Kidney epithelial cell (primary cell): ENCODE results near the gene LRRK2. TPM values are rescaled to one million over a fixed set of nuclear protein-coding genes. Genes with fewer than 3 reads are reported as not detected.
A peak's percentile ranks its signal among the peaks of the same experiment; 100 is the strongest.

Experiments
- DNase-seq: peaks from one replicate; pipeline ENCODE4 v3.0.0-alpha.2; 2010; ENCODE audit warnings: low read depth
- H3K27me3 ChIP-seq: 2 replicates; pipeline ENCODE4 v1.6.0; 2011; ENCODE audit warnings: low read length; ENCODE audit not compliant: control insufficient read depth, insufficient read depth
- H3K36me3 ChIP-seq: 2 replicates; pipeline ENCODE4 v1.5.1; 2011; ENCODE audit warnings: low read length; ENCODE audit not compliant: control insufficient read depth, insufficient read depth
- H3K4me3 ChIP-seq: 2 replicates; pipeline ENCODE4 v1.5.1; 2011; ENCODE audit warnings: low read depth, mild to moderate bottlenecking, control low read depth, low read length
- total RNA-seq: library from RNA; depleted of rRNA; stranded (reverse); fragments of >200 nt; gene quantifications from 2 replicates; pipeline ENCODE4 v1.2.3, GENCODE V29; 2015
- TF ChIP-seq, protein P1 (sequence below): IDR thresholded peaks from 2 replicates; pipeline ENCODE4 v1.5.1; 2011; ENCODE audit warnings: mild to moderate bottlenecking, moderate library complexity, low read length, control low read depth, inconsistent platforms; ENCODE audit not compliant: insufficient read depth, poor library complexity, severe bottlenecking

LRRK2 gene
- total RNA-seq, 1 donor from 2014 or later = 0.63 TPM

DNA sequence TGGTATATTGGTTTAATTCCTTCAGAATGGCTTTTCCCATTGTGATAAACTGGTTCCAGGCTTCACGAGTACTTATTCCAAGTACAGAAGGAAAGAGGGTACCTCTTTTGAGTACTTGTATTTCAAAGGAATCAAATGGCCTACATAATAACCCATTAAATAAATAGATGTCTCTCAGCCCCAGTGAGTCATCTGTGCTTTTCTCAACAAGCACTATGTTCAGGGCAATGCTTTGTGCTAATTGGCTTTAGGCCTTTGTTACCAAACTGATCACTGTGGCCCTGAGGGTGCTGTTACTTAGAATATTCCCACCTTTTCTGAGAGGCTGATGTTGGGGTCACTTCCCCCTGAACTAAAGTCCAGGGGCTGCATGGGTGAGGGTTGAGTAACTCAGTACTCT, 107.1 kb downstream of the LRRK2 start:
- TF ChIP-seq, protein P1, sequence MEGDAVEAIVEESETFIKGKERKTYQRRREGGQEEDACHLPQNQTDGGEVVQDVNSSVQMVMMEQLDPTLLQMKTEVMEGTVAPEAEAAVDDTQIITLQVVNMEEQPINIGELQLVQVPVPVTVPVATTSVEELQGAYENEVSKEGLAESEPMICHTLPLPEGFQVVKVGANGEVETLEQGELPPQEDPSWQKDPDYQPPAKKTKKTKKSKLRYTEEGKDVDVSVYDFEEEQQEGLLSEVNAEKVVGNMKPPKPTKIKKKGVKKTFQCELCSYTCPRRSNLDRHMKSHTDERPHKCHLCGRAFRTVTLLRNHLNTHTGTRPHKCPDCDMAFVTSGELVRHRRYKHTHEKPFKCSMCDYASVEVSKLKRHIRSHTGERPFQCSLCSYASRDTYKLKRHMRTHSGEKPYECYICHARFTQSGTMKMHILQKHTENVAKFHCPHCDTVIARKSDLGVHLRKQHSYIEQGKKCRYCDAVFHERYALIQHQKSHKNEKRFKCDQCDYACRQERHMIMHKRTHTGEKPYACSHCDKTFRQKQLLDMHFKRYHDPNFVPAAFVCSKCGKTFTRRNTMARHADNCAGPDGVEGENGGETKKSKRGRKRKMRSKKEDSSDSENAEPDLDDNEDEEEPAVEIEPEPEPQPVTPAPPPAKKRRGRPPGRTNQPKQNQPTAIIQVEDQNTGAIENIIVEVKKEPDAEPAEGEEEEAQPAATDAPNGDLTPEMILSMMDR = no peak
- no peaks in the 10 kb centered on the region for H3K36me3 ChIP-seq
- no peaks in the 10 kb centered on the region for H3K27me3 ChIP-seq
- no peak for DNase-seq
- H3K4me3 ChIP-seq = no peak overlapping the region

DNA sequence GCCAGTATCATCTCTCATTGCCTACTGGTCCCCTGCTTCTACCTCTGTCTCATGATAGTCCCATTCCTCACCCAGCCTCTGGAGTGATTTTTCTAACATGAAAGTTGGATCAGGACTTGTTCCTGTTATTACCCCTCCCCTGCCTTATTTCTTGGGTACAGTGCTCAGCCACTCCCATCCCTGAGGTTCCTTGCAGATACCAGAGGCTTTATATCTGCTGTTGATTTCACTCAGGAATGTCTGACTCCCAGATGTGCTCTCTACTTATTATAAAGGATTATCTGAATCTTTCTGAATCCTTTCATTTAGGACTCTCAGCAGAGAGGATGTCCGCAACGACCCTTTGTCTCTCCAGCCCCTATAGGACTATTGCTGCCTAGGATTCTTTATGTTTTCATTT, 111.2 kb downstream of the LRRK2 start:
- TF ChIP-seq, protein P1 = no peak
- Histone ChIP-seq H3K27me3 (no peaks in the 10 kb centered on the region), H3K36me3 (no peaks in the 10 kb centered on the region), H3K4me3 (no peak overlapping the region)
- no peak for DNase-seq

DNA sequence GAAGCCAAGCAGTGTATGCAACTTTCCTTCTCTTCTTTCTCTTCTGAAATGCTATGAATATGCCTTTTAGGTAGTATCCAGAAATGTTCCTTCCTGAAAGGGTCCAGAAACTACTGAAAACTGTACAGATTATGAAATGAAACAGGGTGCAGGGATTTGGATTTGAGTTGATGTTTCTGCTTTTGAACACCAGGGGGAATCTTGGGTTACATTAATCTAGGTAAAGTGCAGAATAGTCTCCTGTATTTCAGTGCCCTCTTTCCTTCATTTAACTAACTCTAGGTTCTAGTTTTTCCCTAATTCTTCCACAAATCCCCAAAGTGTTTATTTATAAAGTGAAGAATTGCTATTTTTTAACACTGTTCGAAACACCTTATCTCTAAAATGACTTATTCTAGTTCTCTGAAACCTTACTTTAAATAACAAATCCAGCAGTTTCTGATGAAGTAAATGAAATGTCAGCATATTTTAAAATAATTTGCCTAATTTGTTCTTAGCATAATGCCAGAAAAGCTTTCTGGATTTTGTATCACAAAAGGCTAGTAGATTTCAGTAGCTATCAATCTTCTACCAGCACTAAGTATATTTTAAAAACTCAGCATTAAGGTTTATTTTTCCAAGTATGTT, 111.9 kb downstream of the LRRK2 start:
- DNase-seq = no peak
- Histone ChIP-seq H3K36me3 (no peaks in the 10 kb centered on the region), H3K4me3 (no peak overlapping the region), H3K27me3 (no peaks in the 10 kb centered on the region)
- TF ChIP-seq, protein P1 = peak; percentile 50

DNA sequence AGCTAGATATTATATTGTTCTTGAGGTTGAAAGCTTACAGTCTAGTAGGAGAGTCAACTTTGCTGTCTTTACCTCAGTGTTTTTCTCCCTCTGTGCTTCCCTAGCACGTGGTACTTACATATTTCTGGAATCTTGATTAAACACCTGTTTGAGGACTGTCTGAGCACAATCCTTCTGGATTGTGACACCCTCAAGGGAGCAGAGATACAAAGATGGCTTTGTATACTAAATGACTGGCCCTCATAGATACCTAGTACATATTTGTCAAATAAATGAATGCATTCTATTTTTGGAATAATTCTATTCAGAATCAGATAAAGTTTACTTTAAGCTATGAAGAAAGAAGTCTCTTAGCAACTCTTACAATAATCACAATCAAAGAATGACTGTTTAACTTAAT, 113.3 kb downstream of the LRRK2 start:
- Histone ChIP-seq H3K36me3 (no peaks in the 10 kb centered on the region), H3K4me3 (no peak overlapping the region), H3K27me3 (no peaks in the 10 kb centered on the region)
- TF ChIP-seq, protein P1 = no peak
- DNase-seq = no peak

DNA sequence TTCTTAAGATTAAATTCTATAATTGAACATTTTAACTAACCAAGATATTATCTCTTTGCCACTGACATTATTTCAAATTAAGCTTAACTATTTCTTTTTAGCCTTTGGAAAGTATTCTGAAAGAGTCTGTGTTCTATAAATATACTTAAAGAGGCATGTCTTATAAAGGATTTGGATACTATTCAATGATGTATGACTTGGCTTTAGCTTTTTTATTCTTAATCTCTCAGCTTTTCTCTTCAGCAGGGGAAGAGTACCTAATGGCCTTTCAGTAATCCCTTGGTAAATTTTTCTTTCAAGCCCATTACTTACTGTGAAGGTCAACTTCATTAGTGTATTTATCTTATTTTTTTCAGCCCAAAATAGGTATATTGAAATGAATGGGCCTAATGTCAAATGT, 113.8 kb downstream of the LRRK2 start:
- no peak for DNase-seq
- Histone ChIP-seq H3K36me3 (no peaks in the 10 kb centered on the region), H3K4me3 (no peak overlapping the region), H3K27me3 (no peaks in the 10 kb centered on the region)
- TF ChIP-seq, protein P1 = no peak

DNA sequence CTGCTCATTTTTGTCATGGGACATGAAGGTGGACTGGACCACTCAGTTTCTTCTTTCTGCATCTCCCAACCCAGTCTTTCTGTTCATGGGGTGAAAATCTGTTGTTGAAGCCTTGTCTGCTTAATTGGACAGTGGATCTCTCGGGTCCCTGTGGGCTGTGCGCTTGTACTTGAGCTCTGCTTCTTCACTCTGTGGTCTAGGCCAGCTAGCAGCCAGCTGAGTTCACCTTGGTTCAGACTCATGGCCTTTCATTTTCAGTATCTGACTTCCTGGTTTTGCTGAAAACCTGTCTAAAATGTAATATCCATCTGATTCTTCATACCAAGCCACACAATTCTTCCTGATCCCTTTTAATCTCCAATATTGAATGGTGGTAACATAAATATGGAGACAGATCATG, 117.2 kb downstream of the LRRK2 start:
- TF ChIP-seq, protein P1 = no peak
- Histone ChIP-seq H3K36me3 (no peaks in the 10 kb centered on the region), H3K4me3 (no peak overlapping the region), H3K27me3 (no peaks in the 10 kb centered on the region)
- DNase-seq = no peak
